Measurements from ENCODE around the gene PHKA1. TPM values are rescaled to one million over a fixed set of nuclear protein-coding genes. Genes with fewer than 3 reads are reported as not detected.
"Not testable (repeated sequence)": the region's sequence is repeated elsewhere in the genome, so short reads cannot be mapped to it uniquely, and the experiment has no call there.

The PHKA1 gene
- total RNA-seq, 1 donor from 2014 or later, result 6.4 TPM

- no peak for DNase-seq (ENCODE audit: low read depth)
Observed at GRCh38 chrX:72604705-72605104, 109.4 kb downstream of the PHKA1 start.

GRCh38 chrX:72604112-72604511, 110.0 kb downstream of the PHKA1 start:
- no peak overlapping the region for H3K4me3 ChIP-seq (ENCODE audit: low read depth, low read length)
- no peak for DNase-seq (ENCODE audit: low read depth)
- TF ChIP-seq, protein P1, sequence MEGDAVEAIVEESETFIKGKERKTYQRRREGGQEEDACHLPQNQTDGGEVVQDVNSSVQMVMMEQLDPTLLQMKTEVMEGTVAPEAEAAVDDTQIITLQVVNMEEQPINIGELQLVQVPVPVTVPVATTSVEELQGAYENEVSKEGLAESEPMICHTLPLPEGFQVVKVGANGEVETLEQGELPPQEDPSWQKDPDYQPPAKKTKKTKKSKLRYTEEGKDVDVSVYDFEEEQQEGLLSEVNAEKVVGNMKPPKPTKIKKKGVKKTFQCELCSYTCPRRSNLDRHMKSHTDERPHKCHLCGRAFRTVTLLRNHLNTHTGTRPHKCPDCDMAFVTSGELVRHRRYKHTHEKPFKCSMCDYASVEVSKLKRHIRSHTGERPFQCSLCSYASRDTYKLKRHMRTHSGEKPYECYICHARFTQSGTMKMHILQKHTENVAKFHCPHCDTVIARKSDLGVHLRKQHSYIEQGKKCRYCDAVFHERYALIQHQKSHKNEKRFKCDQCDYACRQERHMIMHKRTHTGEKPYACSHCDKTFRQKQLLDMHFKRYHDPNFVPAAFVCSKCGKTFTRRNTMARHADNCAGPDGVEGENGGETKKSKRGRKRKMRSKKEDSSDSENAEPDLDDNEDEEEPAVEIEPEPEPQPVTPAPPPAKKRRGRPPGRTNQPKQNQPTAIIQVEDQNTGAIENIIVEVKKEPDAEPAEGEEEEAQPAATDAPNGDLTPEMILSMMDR (IDR thresholded peaks at IDR 0.05; ENCODE audit: insufficient read depth, low read length, poor library complexity, severe bottlenecking), result no peak
- no peaks in the 10 kb centered on the region for H3K36me3 ChIP-seq (ENCODE audit: control insufficient read depth, insufficient read depth, low read length)
- no peaks in the 10 kb centered on the region for H3K27me3 ChIP-seq (ENCODE audit: control insufficient read depth, insufficient read depth, low read length)

More at GRCh38 chrX:72604705-72605104, 109.4 kb downstream of the PHKA1 start:
- H3K36me3 ChIP-seq (ENCODE audit: control insufficient read depth, insufficient read depth, low read length), result no peaks in the 10 kb centered on the region
- TF ChIP-seq, protein P1 (IDR thresholded peaks at IDR 0.05; ENCODE audit: insufficient read depth, low read length, poor library complexity, severe bottlenecking), result no peak
- no peaks in the 10 kb centered on the region for H3K27me3 ChIP-seq (ENCODE audit: control insufficient read depth, insufficient read depth, low read length)
- no peak overlapping the region for H3K4me3 ChIP-seq (ENCODE audit: low read depth, low read length)

GRCh38 chrX:72591038-72591437, 123.1 kb downstream of the PHKA1 start:
- H3K36me3 ChIP-seq (ENCODE audit: control insufficient read depth, insufficient read depth, low read length); DNase-seq (ENCODE audit: low read depth); H3K27me3 ChIP-seq (ENCODE audit: control insufficient read depth, insufficient read depth, low read length); H3K4me3 ChIP-seq (ENCODE audit: low read depth, low read length): not testable (repeated sequence)

DNA sequence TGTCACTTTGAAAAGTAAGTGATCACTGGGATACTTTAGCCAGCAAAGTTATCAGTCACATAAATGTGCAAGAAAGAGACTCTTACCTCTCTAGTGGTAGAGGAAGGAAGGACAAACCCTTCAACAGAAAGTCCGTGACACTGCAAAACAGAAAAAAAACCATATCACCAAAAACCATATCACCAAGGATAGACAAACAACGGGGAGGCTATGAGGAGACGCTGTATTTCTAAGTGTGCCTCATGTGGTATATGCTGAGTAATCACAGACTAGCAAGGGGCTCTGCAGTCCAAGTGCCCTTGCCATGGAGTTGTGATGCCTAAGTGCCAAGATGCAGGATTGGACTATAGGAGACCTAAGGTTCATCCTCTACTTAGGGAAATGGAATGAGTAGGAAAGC, 129.9 kb downstream of the PHKA1 start:
- H3K36me3 ChIP-seq (ENCODE audit: control insufficient read depth, insufficient read depth, low read length), result no peaks in the 10 kb centered on the region
- no peak overlapping the region for H3K4me3 ChIP-seq (ENCODE audit: low read depth, low read length)
- TF ChIP-seq, protein P1 (IDR thresholded peaks at IDR 0.05; ENCODE audit: insufficient read depth, low read length, poor library complexity, severe bottlenecking), result no peak
- H3K27me3 ChIP-seq (ENCODE audit: control insufficient read depth, insufficient read depth, low read length), result no peaks in the 10 kb centered on the region
- DNase-seq (ENCODE audit: low read depth), result no peak

DNA sequence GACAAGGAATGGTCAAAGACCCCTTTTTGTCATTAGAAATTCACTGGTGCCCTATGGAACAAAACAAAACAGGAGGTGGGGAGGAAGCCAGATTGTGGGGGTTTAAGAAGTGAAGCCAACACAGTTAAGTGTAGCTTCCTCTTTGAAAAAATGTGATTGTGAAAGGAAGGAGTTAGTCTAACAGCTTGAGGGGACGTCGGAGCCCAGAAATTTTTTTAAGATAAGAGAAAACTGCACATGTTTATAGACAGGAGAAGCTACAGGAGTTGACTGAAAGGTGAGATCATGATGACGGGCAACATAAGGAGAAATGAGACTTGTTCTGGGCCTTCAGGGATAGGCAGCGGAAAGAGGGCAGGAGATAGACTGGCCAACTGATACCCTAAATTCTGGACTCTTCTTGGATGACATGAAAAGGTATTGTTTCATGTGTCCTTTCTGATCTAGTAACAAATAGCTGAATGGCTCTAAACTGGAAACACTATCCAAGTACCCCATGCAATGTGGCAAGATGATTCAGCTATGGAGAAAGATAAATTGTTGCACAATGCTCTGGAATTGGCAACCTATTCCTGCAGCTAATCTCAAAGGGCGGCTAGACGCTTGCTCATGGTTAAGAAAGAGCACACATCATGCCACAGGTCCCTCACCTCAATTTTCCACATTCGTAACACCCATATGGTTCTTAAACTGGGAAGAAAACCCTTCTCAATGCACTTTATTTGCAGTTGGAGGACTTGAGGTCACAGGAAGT, 137.8 kb downstream of the PHKA1 start:
- H3K27me3 ChIP-seq (ENCODE audit: control insufficient read depth, insufficient read depth, low read length), result no peaks in the 10 kb centered on the region
- DNase-seq (ENCODE audit: low read depth), result no peak
- H3K4me3 ChIP-seq (ENCODE audit: low read depth, low read length), result no peak overlapping the region
- no peaks in the 10 kb centered on the region for H3K36me3 ChIP-seq (ENCODE audit: control insufficient read depth, insufficient read depth, low read length)
- TF ChIP-seq, protein P1 (IDR thresholded peaks at IDR 0.05; ENCODE audit: insufficient read depth, low read length, poor library complexity, severe bottlenecking), result no peak

- Histone ChIP-seq H3K27me3 (ENCODE audit: control insufficient read depth, insufficient read depth, low read length) (no peaks in the 10 kb centered on the region), H3K4me3 (ENCODE audit: low read depth, low read length) (peak overlapping the region; percentile 65), H3K36me3 (ENCODE audit: control insufficient read depth, insufficient read depth, low read length) (no peaks in the 10 kb centered on the region)
- no peak for DNase-seq (ENCODE audit: low read depth)
- TF ChIP-seq, protein P1 (IDR thresholded peaks at IDR 0.05; ENCODE audit: insufficient read depth, low read length, poor library complexity, severe bottlenecking), result no peak
Observed at GRCh38 chrX:72573158-72573511, 141.0 kb downstream of the PHKA1 start.

Data from kidney epithelial cell (primary cell).